GM12875 (cell line): ENCODE results near the gene ACHE.

Experiments used
- H3K4me3 ChIP-seq: one replicate; pipeline ENCODE4 v1.5.1; 2011; ENCODE audit warnings: low read depth, low read length, control low read depth
- TF ChIP-seq, protein P1 (sequence below): IDR thresholded peaks from 2 replicates; pipeline ENCODE4 v1.5.1; 2011; ENCODE audit warnings: low read depth, mild to moderate bottlenecking, control low read depth, inconsistent platforms, low read length, moderate library complexity, borderline replicate concordance; ENCODE audit not compliant: insufficient read depth

ACHE gene

DNA sequence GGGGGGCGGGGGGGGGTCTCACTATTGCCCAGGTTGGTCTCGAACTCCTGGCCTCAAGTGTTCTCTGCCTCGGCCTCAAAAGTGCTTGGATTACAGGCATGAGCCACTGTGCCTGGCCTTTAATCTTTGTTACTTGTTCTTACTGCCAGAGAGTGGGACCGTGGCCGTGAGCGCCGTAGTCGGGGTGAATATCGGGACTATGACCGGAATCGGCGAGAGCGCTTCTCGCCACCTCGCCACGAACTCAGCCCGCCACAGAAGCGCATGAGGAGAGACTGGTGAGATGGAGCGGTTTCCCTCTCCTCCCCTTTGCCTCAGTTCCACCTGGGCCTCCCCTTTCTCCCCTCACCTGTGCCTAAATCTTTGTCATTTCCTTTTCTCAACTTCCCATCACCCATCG lies 14.6 kb downstream of the ACHE start:
- H3K4me3 ChIP-seq = no peak overlapping the region
- TF ChIP-seq, protein P1, sequence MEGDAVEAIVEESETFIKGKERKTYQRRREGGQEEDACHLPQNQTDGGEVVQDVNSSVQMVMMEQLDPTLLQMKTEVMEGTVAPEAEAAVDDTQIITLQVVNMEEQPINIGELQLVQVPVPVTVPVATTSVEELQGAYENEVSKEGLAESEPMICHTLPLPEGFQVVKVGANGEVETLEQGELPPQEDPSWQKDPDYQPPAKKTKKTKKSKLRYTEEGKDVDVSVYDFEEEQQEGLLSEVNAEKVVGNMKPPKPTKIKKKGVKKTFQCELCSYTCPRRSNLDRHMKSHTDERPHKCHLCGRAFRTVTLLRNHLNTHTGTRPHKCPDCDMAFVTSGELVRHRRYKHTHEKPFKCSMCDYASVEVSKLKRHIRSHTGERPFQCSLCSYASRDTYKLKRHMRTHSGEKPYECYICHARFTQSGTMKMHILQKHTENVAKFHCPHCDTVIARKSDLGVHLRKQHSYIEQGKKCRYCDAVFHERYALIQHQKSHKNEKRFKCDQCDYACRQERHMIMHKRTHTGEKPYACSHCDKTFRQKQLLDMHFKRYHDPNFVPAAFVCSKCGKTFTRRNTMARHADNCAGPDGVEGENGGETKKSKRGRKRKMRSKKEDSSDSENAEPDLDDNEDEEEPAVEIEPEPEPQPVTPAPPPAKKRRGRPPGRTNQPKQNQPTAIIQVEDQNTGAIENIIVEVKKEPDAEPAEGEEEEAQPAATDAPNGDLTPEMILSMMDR = no peak

DNA sequence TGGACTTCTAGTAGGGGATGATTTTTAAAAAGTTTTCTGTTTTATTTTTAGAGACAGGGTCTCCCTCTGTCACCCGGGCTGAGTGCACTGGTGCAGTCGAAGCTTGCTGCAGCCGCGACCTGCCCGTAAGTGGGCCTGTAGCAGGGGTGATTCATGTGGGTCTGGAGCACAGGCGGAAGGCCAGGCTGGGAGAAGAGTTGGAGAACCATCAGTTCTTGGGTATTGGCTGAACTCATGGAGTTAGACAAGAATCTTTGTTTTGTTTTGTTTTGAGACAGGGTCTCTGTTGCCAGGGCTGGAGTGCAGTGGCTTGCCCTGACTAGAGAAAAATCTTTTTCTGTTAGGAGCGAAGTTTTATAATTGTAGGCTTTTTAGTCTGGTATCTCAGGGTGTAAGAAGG lies 15.0 kb downstream of the ACHE start:
- no peak overlapping the region for H3K4me3 ChIP-seq
- TF ChIP-seq, protein P1 = no peak

DNA sequence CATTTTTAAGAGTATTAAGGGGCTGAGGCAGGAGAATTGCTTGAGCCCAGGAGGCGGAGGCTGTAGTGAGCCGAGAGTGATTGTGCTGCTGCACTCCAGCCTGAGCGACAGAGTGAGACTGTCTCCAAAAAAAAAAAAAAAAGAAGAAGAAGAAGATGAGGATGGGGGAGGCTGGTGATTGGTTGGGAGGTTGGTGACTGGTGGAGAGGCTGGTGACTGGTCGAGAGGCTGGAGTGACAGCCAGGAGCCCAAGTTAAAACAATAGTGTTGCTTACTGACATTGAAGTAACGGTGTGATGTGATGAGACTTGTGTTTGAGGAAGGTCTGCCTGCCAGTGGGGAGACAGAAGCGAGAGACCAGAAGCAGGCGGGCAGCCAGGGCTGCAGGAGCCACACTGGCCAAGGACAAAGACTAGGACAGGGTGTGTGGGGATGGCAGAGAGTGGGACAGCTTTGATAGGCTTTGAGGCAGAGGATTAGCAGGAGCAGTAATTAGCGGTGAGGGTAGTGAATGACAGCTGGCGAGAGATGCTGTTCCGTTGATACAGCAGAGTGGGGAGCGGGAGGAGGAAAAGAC lies 15.9 kb downstream of the ACHE start:
- TF ChIP-seq, protein P1 = no peak
- H3K4me3 ChIP-seq = no peak overlapping the region

DNA sequence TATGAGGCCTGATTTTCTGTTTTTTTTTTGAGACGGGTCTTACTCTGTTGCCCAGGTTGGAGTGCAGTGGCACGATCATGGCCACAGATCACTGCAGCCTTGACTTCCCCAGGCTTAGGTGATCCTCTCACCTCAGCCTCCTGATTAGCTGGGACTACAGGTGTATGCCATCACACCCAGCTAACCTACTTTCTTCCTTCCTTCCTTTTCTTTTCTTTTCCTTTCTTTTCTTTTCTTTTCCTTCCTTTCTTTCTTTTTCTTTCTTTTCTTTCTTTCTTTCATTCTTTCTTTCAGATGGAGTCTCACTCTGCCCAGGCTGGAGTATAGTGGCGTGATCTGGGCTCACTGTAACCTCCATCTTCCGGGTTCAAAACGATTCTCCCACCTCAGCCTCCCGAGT lies 17.0 kb downstream of the ACHE start:
- TF ChIP-seq, protein P1 = no peak
- no peak overlapping the region for H3K4me3 ChIP-seq

DNA sequence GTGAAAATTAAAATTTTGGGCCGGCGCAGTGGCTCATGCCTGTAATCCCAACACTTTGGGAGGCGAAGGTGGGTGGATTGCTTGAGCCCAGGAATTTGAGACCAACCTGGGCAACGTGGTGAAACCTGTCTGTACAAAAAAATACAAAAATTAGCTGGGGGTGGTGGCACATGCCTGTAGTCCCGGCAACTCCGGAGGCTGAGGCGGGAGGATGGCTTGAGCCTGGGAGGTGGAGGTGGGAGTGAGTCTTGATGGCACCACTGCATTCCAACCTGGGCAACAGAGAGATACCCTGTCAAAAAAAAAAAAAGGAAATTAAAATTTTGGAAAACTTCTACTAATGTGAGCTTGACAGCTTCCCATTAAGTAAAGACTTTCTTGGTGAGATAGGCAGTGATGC lies 17.7 kb downstream of the ACHE start:
- TF ChIP-seq, protein P1 = no peak
- H3K4me3 ChIP-seq = no peak overlapping the region

DNA sequence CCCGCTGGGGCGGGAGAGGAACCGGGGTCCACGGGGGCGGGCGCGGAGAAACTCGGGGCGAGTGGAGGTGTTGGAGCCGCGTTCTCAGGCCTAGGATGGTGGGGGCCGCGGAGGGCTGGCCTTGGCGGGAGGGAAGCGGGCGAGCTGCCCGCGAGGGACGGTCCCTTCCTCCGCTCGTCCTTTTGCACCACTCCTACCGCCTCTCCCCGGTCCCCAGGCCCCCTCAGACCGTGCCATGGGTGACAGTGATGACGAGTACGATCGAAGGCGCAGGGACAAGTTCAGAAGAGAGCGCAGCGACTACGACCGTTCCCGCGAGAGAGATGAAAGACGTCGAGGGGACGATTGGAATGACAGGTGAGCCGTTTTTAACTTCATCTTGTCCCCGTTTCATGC lies 20.3 kb downstream of the ACHE start:
- TF ChIP-seq, protein P1 = no peak

DNA sequence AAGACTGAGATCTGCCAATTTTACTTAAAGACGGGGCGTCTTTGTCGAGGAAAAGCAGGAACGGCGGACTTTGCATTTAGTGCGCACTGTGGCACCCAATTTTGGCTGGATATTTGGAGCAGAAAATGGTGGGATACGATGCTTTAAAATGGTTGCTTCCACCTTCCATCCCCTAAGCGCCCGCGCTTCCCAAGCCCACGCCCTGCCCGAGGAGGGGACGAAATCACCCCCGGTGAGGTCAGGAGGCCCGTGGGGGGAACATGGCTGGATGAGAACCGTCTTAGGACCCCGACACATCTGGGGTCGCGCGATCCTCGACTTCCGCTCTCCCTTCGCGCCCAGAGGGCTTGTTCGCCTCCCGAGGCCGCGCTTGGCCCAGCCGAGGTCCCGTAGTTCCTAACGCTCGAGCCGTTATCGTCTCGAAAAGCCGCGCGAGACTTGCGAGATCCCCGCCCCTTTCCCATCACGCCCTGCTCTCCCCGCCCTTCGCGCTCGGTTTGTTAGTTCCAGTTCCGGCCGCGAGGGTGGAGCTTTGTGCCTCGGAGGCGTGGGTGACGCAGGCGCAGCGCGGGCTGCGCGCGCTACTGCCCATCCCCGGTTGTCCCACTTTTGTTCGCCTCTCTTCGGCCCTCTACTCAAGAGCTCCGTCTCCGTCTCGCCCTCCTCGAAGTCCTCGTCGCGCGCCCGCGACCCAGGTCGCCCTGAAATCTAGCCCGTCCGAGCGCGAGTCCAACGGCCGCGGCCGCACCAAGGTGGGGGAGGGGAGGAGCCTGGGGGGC lies 20.9 kb downstream of the ACHE start, which contains the start of gene SRRT:
Gene SRRT (plus strand): TSS at position 527 of the 779 bp plus-strand sequence. CDS start 488 bp downstream, outside the sequence.
- TF ChIP-seq, protein P1 = 0 out of 2 replicates have a peak, but pooled peaks have one; percentile 15
- peak within 1 kb of the TSS; percentile 94 for H3K4me3 ChIP-seq

More for the DNA sequence above, 20.3 kb downstream of the ACHE start:
- peak overlapping the region; percentile 94 for H3K4me3 ChIP-seq
